CD8-positive, alpha-beta memory T cell (primary cell): Measurements from ENCODE around the gene GPRIN1. TPM values are rescaled to one million over a fixed set of nuclear protein-coding genes. Genes with fewer than 3 reads are reported as not detected.
A peak's percentile ranks its signal among the peaks of the same experiment; 100 is the strongest.

ENCODE experiments used
- CTCF ChIA-PET: fragments of 350-600 bp; sonication (Branson Sonifier 250); formaldehyde crosslinking; loops from one replicate; lab custom pipeline; 2021; ENCODE audit warnings: antibody characterized with exemption; lab: Charles Lee
- POLR2A ChIA-PET: fragments of 350-600 bp; sonication (Branson Sonifier 250); formaldehyde crosslinking; loops from one replicate; lab custom pipeline; 2021; ENCODE audit warnings: antibody characterized with exemption; lab: Charles Lee
- DNase-seq, 5 donors: peaks; one replicate each; pipeline versions ENCODE4 v3.0.0 to v3.0.0-alpha.2; 2020 to 2022; ENCODE audit warnings: mixed read lengths in 1 of 5
- H3K27ac ChIP-seq: one replicate; pipeline ENCODE4 v1.7.0; 2013; ENCODE audit warnings: low read depth, mild to moderate bottlenecking, low read length, moderate library complexity
- H3K27me3 ChIP-seq: 2 replicates; pipeline ENCODE4 v1.7.0; 2013; ENCODE audit warnings: low read length, mild to moderate bottlenecking; ENCODE audit not compliant: insufficient read depth, poor library complexity, severe bottlenecking
- H3K36me3 ChIP-seq: 2 replicates; pipeline ENCODE4 v1.7.0; 2013; ENCODE audit warnings: mild to moderate bottlenecking, low read length, moderate library complexity; ENCODE audit not compliant: insufficient read depth
- H3K4me1 ChIP-seq: 2 replicates; pipeline ENCODE4 v1.7.0; 2013; ENCODE audit warnings: mild to moderate bottlenecking, low read length, moderate library complexity; ENCODE audit not compliant: insufficient read depth
- H3K4me3 ChIP-seq: 2 replicates; pipeline ENCODE4 v1.7.0; 2013; ENCODE audit warnings: mild to moderate bottlenecking, low read length
- H3K9me3 ChIP-seq: 2 replicates; pipeline ENCODE4 v1.7.0; 2013; ENCODE audit warnings: mild to moderate bottlenecking, low read length
- H3K27ac Mint-ChIP-seq, 8 donors: one replicate each; pipeline ENCODE4 v1.8.0; 2020 to 2021; ENCODE audit warnings: mixed read lengths in 8 of 8, mild to moderate bottlenecking in 6 of 8, inconsistent platforms in 3 of 8, moderate library complexity in 3 of 8
- H3K27me3 Mint-ChIP-seq, 2 donors: one replicate each; pipeline ENCODE4 v1.8.0; 2020 to 2021; ENCODE audit warnings: mixed read lengths in 2 of 2, mild to moderate bottlenecking in 1 of 2, moderate library complexity in 1 of 2
- H3K36me3 Mint-ChIP-seq, 3 donors: one replicate each; pipeline ENCODE4 v1.8.0; 2020 to 2021; ENCODE audit warnings: mixed read lengths in 3 of 3, inconsistent platforms in 1 of 3, mild to moderate bottlenecking in 1 of 3
- H3K4me1 Mint-ChIP-seq, 3 donors: one replicate each; pipeline ENCODE4 v1.8.0; 2020 to 2021; ENCODE audit warnings: mixed read lengths in 3 of 3, inconsistent platforms in 1 of 3, mild to moderate bottlenecking in 1 of 3
- H3K4me3 Mint-ChIP-seq, 7 donors: one replicate each; pipeline ENCODE4 v1.8.0; 2020 to 2021; ENCODE audit warnings: mixed read lengths in 7 of 7, mild to moderate bottlenecking in 6 of 7, moderate library complexity in 4 of 7, inconsistent platforms in 2 of 7
- H3K9me3 Mint-ChIP-seq, 5 donors: one replicate each; pipeline ENCODE4 v1.8.0; 2020 to 2022; ENCODE audit warnings: mixed read lengths in 5 of 5, mild to moderate bottlenecking in 3 of 5, moderate library complexity in 2 of 5, inconsistent platforms in 1 of 5
- polyA plus RNA-seq: library from polyadenylated mRNA; unstranded; fragments of 300-500 nt; fragmentation: Illumina TruSeq; gene quantifications from one replicate; pipeline ENCODE4 v1.2.3, GENCODE V29; 2021
- total RNA-seq, 2 experiments: library from RNA; stranded (reverse); gene quantifications; one replicate each; pipeline ENCODE4 v1.2.3, GENCODE V29; 2021

Gene GPRIN1
- total and polyA plus RNA-seq, 3 experiments from 2014 or later, result 0.43 to 2.7 (median 2.3) TPM

DNA sequence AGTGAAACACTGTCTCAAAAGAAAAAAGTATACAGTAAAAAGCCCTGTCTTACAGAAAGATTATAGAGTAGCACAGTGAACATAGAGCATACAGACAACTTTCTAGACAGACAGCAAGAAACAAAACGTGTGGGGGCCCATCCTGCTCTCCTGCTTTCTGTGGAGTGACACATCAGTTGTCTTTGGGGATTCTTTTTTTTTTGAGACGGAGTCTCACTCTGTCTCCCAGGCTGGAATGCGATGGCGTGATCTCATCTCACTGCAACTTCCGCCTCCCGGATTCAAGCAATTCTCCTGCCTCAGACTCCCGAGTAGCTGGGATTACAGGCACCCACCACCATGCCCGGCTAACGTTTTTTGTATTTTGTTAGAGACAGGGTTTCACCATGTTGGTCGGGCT lies 46.0 kb downstream of the GPRIN1 start:
- no peak for DNase-seq
- POLR2A ChIA-PET, result no interaction called here
- H3K36me3 ChIP-seq, result no peaks in the 10 kb centered on the region
- H3K4me1 ChIP-seq, result peaks cover 21% of the 10 kb centered on the region
- peaks cover 11% of the 10 kb centered on the region for H3K27me3 ChIP-seq
- H3K4me3 ChIP-seq, result no peak overlapping the region
- Mint-ChIP-seq H3K27me3 (peaks cover 3 to 17% of the 10 kb centered on the region in 2 donors), H3K4me1 (peaks cover 11 to 28% (median 18%) of the 10 kb centered on the region in 3 donors), H3K27ac (no peak overlapping the region), H3K4me3 (no peak overlapping the region), H3K9me3 (no peaks in the 10 kb centered on the region), H3K36me3 (no peaks in the 10 kb centered on the region)
- H3K27ac ChIP-seq, result no peak overlapping the region
- no peaks in the 10 kb centered on the region for H3K9me3 ChIP-seq
- CTCF ChIA-PET, result no interaction called here

DNA sequence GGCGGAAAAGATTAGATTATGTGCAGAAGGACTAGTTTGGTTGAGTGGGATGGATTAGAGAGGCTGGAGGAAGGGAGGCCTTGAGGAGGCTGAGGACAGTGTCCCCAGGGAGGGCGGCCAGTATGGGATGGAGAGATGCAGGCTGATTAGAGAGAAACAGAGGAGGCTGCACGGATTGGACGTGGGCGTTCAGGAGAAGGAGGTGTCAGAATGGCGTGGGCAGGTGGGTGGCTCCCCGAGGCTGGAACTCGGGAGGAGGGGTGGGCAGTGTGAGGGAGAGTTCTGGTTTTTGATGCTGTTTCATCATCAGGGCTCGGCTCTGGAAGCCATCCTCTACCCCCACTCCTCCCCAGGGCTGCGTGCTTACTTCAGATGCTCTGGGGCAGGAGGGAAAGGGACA lies 47.8 kb downstream of the GPRIN1 start:
- peaks cover 23% of the 10 kb centered on the region for H3K4me1 ChIP-seq
- no peaks in the 10 kb centered on the region for H3K9me3 ChIP-seq
- no peak for DNase-seq
- peak overlapping the region in 1 of 8 donors; percentile 58 for H3K27ac Mint-ChIP-seq
- H3K4me3 ChIP-seq, result no peak overlapping the region
- H3K4me3 Mint-ChIP-seq, result peak overlapping the region in 1 of 7 donors; percentile 32
- peaks cover 13 to 31% (median 18%) of the 10 kb centered on the region in 3 donors for H3K4me1 Mint-ChIP-seq
- POLR2A ChIA-PET, result no interaction called here
- peaks cover 5 to 13% of the 10 kb centered on the region in 2 donors for H3K27me3 Mint-ChIP-seq
- CTCF ChIA-PET, result interaction anchor here (0.5 kb wide), 1 partner anchor 85 kb away, joined by 3 read pairs; no protein-coding TSS in a partner anchor
- H3K36me3 Mint-ChIP-seq, result no peaks in the 10 kb centered on the region
- no peak overlapping the region for H3K27ac ChIP-seq
- no peaks in the 10 kb centered on the region for H3K36me3 ChIP-seq
- H3K9me3 Mint-ChIP-seq, result no peaks in the 10 kb centered on the region
- peaks cover 4% of the 10 kb centered on the region for H3K27me3 ChIP-seq

DNA sequence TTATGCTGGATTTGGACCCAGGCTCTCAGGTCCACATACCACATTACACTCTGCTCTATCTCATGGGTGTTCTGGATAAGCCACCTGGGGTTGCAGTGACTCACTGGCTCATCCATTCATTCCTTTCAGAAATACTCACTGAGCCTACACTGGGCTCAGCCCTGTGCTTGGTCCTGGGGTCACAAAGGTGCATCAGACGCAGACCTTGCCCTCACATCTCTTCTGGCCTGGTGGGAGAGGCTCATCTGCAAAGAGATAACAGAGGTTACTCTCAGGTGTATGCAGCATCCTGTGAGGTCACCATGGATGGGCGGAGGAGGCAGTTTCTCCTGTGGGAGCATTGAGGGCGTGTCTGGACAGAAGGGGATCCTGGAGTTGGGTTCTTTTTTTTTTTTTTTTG lies 48.7 kb downstream of the GPRIN1 start:
- H3K9me3 Mint-ChIP-seq, result no peaks in the 10 kb centered on the region
- CTCF ChIA-PET, result no interaction called here
- Histone ChIP-seq H3K36me3 (no peaks in the 10 kb centered on the region), H3K4me1 (peaks cover 31% of the 10 kb centered on the region), H3K4me3 (no peak overlapping the region), H3K27ac (no peak overlapping the region), H3K9me3 (no peaks in the 10 kb centered on the region), H3K27me3 (peaks cover 4% of the 10 kb centered on the region)
- H3K27me3 Mint-ChIP-seq, result peaks cover 2 to 8% of the 10 kb centered on the region in 2 donors
- no peaks in the 10 kb centered on the region for H3K36me3 Mint-ChIP-seq
- H3K27ac Mint-ChIP-seq, result no peak overlapping the region
- POLR2A ChIA-PET, result no interaction called here
- H3K4me1 Mint-ChIP-seq, result peaks cover 14 to 36% (median 22%) of the 10 kb centered on the region in 3 donors
- H3K4me3 Mint-ChIP-seq, result no peak overlapping the region
- DNase-seq, result no peak

DNA sequence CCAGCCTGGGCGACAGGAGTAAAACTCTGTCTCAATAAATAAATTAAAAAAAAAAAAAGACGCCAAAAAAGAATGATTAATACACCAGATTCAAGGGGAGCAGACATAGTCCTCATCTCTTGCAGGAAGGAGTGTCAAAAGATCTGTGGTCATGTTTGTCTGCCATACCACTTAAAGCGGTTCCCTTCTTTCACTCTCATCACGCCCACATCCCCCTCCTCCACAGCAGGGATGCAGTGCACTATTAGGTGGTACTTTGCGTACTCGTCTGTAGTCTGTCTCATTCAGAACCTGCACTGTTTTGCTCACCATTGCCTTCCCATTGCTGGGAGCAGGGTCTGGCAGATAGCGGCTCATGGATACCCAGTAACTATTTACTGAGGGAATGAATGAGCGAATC lies 49.6 kb downstream of the GPRIN1 start:
- peak overlapping the region in 2 of 8 donors; percentile 23 to 26 for H3K27ac Mint-ChIP-seq
- Histone ChIP-seq H3K27me3 (peaks cover 4% of the 10 kb centered on the region), H3K9me3 (no peaks in the 10 kb centered on the region), H3K36me3 (no peaks in the 10 kb centered on the region), H3K4me1 (peaks cover 40% of the 10 kb centered on the region), H3K27ac (no peak overlapping the region), H3K4me3 (no peak overlapping the region)
- H3K9me3 Mint-ChIP-seq, result no peaks in the 10 kb centered on the region
- no peak overlapping the region for H3K4me3 Mint-ChIP-seq
- POLR2A ChIA-PET, result no interaction called here
- peaks cover 2 to 4% of the 10 kb centered on the region in 2 donors for H3K27me3 Mint-ChIP-seq
- no peaks in the 10 kb centered on the region for H3K36me3 Mint-ChIP-seq
- CTCF ChIA-PET, result no interaction called here
- peak in 1 of 5 donors; percentile 48 for DNase-seq
- peaks cover 22 to 44% (median 30%) of the 10 kb centered on the region in 3 donors for H3K4me1 Mint-ChIP-seq

- Mint-ChIP-seq H3K27me3 (peaks cover 2 to 4% of the 10 kb centered on the region in 2 donors), H3K36me3 (no peaks in the 10 kb centered on the region), H3K4me3 (no peak overlapping the region), H3K9me3 (no peaks in the 10 kb centered on the region), H3K27ac (peak overlapping the region in 1 of 8 donors; percentile 62), H3K4me1 (peaks cover 28 to 50% (median 37%) of the 10 kb centered on the region in 3 donors)
- H3K4me3 ChIP-seq, result no peak overlapping the region
- peaks cover 4% of the 10 kb centered on the region for H3K27me3 ChIP-seq
- DNase-seq, result peak in 3 of 5 donors; percentile 29 to 62 (median 32)
- H3K27ac ChIP-seq, result no peak overlapping the region
- POLR2A ChIA-PET, result no interaction called here
- CTCF ChIA-PET, result interaction anchor here (0.9 to 1.8 kb wide), 2 partner anchors 14 to 143 kb away, joined by 3 to 7 read pairs; partner anchors contain the start of gene CLTB
- no peaks in the 10 kb centered on the region for H3K36me3 ChIP-seq
- H3K9me3 ChIP-seq, result no peaks in the 10 kb centered on the region
- H3K4me1 ChIP-seq, result peaks cover 46% of the 10 kb centered on the region
Observed at GRCh38 chr5:176559683-176560082, 50.3 kb downstream of the GPRIN1 start.

DNA sequence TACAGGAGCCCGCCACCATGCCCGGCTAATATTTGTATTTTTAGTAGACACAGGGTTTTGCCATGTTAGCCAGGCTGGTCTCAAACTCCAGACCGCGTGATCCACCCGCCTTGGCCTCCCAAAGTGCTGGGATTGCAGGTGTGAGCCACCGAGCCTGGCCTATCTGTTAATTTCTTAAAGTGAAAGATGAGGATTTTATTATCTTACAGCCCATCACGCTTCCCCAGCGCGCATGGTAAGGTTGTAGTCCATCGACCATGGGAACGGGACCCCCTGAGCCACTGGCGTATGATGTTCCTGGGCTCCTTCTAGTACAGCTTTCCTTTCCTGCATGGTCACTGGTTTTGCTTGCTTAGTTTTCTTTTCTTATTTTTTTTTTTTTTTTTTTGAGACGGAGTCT lies 52.1 kb downstream of the GPRIN1 start:
- H3K4me1 ChIP-seq, result peaks cover 56% of the 10 kb centered on the region
- Mint-ChIP-seq H3K4me1 (peaks cover 41 to 64% (median 55%) of the 10 kb centered on the region in 3 donors), H3K36me3 (no peaks in the 10 kb centered on the region), H3K9me3 (no peaks in the 10 kb centered on the region), H3K27me3 (peaks cover 1 to 4% of the 10 kb centered on the region in 2 donors), H3K4me3 (no peak overlapping the region), H3K27ac (no peak overlapping the region)
- no peak overlapping the region for H3K4me3 ChIP-seq
- H3K9me3 ChIP-seq, result no peaks in the 10 kb centered on the region
- no peaks in the 10 kb centered on the region for H3K36me3 ChIP-seq
- peaks cover 4% of the 10 kb centered on the region for H3K27me3 ChIP-seq
- POLR2A ChIA-PET, result interaction anchor here (0.7 to 1.2 kb wide), 2 partner anchors 14 to 27 kb away, joined by 3 read pairs; no protein-coding TSS in a partner anchor
- no peak for DNase-seq
- no peak overlapping the region for H3K27ac ChIP-seq
- CTCF ChIA-PET, result interaction anchor here (0.6 to 1.8 kb wide), 4 partner anchors 15 to 828 kb away, joined by 3 to 7 read pairs (median 4); no protein-coding TSS in a partner anchor

DNA sequence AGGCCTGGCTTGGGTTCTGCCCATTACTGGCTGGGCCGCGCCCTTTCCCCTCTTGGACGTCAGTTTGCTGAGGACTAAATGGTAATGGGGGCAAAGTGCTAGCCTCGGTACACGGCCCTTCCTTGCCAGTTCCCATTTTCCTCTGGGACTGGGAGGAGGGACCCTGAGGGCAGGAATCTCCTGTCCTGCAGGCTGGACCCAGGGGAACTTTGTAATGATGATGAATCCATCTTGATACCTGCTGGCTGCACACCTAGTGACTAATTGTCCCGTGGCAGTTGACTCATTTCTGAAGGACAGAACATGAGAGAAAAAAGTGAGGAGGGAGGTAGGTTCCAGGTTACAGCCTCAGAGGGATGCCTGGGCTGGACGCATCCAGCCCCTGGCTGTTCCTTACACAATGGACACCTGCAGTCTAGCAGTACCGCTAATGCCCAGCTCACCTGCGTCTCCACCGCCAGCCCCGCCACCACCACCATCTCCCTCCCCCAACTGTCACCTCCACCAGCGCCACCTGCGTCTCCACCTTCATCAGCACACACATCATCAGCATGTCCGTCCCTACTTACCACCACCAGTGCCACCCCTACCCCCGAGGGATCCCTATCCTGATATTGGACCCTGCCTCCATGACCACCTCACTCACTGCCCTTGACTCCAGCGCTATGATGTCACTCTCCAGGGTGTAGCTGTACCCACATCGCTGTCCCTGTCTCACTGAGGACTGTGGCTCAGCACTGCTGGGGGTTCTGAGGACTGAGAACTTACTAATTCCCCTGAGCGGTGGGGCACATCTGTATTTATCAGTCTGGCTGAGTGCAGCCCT lies 56.5 kb downstream of the GPRIN1 start:
- Mint-ChIP-seq H3K4me3 (peak overlapping the region in 3 of 7 donors; percentile 14 to 61 (median 38)), H3K27me3 (no peaks in the 10 kb centered on the region), H3K27ac (peak overlapping the region in 7 of 8 donors; percentile 33 to 95 (median 47)), H3K4me1 (peaks cover 37 to 65% (median 39%) of the 10 kb centered on the region in 3 donors), H3K36me3 (no peaks in the 10 kb centered on the region), H3K9me3 (no peaks in the 10 kb centered on the region)
- ChIA-PET CTCF (interaction anchor here (1.0 to 2.5 kb wide), 5 partner anchors 9 to 105 kb away, joined by 3 to 10 read pairs (median 3); partner anchors contain the start of gene FAF2), POLR2A (interaction anchor here (1.4 kb wide), 1 partner anchor 10 kb away, joined by 7 read pairs; no protein-coding TSS in a partner anchor)
- no peak overlapping the region for H3K4me3 ChIP-seq
- H3K4me1 ChIP-seq, result peaks cover 53% of the 10 kb centered on the region
- no peaks in the 10 kb centered on the region for H3K27me3 ChIP-seq
- DNase-seq, result no peak
- H3K36me3 ChIP-seq, result no peaks in the 10 kb centered on the region
- no peak overlapping the region for H3K27ac ChIP-seq
- no peaks in the 10 kb centered on the region for H3K9me3 ChIP-seq
